Fibroblast of the aortic adventitia (primary cell): ENCODE data around the gene GNA15. TPM values are rescaled to one million over a fixed set of nuclear protein-coding genes. Genes with fewer than 3 reads are reported as not detected.
"Not testable (repeated sequence)": the region's sequence is repeated elsewhere in the genome, so short reads cannot be mapped to it uniquely, and the experiment has no call there.

ENCODE experiments used
- DNase-seq: peaks from one replicate; pipeline ENCODE4 v3.0.0-alpha.2; 2010; ENCODE audit warnings: low read depth
- H3K4me3 ChIP-seq: 2 replicates; pipeline ENCODE4 v1.5.1; 2011; ENCODE audit warnings: low read depth, mild to moderate bottlenecking, control low read depth, low read length, moderate library complexity
- total RNA-seq: library from RNA; depleted of rRNA; stranded (reverse); fragments of >200 nt; gene quantifications from 2 replicates; pipeline ENCODE4 v1.2.3, GENCODE V29; 2012; ENCODE audit warnings: low replicate concordance
- TF ChIP-seq, protein P1 (sequence below): IDR thresholded peaks from 2 replicates; pipeline ENCODE4 v1.5.1; 2011; ENCODE audit warnings: mild to moderate bottlenecking, low read length, control low read depth, inconsistent platforms; ENCODE audit not compliant: insufficient read depth

Gene GNA15
- total RNA-seq, 1 donor = not detected

DNA sequence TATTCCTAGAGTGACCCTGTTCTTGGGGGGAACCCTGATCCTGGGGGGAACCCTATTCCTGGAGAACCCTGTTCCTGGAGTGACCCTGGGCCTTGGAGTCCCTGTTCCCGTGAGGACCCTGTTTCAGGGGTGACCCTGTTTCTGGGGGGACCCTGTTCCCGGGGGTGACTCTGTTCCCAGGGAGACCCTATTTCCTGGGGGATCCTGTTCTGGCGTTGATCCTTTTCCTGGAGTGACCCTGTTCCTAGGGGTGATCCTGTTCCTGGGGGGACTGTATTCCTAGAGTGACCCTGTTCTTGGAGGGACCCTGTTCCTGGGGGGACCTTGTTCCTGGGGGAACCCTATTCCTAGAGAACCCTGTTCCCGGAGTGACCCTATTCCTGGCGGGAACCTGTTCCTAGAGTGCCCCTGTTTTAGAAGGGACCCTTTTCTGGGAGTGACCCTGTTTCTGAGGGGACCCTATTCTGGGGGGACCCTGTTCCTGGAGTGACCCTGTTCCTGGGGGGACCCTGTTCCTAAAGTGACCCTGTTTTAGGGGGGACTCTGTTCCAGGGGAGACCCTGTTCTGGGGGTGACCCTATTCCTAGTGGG, 15.0 kb downstream of the GNA15 start:
- H3K4me3 ChIP-seq = no peak overlapping the region
- no peak for DNase-seq

DNA sequence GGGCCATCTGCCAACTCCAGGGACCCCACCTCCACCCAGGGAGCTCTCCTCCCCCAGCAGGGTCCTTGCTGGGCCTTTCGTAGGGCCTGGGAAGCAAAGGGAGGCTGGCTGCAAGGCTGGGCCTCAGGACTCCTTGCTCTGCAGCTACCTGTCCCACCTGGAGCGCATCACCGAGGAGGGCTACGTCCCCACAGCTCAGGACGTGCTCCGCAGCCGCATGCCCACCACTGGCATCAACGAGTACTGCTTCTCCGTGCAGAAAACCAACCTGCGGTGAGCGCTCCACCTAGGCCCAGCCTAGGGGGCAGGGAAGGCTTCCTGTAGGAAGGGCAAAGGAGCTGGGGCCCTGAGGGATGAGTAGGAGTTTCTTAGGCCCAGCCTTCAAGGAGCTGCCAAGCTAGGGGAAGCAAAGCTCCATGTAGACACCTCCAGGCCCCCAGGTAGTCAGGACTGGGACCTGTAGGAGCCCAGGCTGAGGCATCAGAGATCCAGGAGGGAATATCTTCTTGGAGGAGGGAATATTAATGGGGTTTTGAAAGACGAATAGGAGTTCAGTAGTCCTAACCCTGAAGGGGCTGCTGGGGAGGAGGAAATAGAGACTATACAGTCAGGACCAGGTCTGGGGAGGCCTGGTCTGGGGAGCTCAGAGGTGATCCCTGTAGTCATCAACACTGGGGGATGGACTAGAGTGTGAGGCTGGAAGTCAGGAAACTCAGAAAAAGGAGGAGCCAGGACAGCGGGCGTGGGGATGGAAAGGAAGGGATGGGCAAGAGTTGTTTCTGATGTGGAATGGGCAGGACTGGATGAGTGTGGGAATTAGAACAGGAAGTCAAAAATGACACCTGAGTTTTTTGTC, 16.0 kb downstream of the GNA15 start:
- TF ChIP-seq, protein P1, sequence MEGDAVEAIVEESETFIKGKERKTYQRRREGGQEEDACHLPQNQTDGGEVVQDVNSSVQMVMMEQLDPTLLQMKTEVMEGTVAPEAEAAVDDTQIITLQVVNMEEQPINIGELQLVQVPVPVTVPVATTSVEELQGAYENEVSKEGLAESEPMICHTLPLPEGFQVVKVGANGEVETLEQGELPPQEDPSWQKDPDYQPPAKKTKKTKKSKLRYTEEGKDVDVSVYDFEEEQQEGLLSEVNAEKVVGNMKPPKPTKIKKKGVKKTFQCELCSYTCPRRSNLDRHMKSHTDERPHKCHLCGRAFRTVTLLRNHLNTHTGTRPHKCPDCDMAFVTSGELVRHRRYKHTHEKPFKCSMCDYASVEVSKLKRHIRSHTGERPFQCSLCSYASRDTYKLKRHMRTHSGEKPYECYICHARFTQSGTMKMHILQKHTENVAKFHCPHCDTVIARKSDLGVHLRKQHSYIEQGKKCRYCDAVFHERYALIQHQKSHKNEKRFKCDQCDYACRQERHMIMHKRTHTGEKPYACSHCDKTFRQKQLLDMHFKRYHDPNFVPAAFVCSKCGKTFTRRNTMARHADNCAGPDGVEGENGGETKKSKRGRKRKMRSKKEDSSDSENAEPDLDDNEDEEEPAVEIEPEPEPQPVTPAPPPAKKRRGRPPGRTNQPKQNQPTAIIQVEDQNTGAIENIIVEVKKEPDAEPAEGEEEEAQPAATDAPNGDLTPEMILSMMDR = no peak
- no peak for DNase-seq
- no peak overlapping the region for H3K4me3 ChIP-seq

More for the DNA sequence above, 15.0 kb downstream of the GNA15 start:
- TF ChIP-seq, protein P1 = no peak

DNA sequence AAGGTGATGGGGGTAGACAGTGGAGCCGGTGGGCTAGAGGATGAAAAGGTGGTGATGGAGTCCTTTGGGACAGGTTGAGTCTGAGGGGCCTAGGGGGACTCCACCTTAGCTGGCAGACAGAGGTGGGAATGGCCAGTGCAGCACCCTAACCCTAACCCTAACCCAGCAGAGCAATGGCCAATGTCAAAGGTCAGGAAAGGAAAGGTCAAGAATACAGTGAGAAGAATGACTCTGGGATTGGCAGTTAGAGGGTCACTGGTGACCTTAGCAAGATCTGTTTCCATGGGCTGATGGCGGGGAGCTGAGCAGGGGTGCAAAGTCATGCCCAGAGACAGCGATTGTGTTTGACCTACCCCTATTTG, 16.6 kb downstream of the GNA15 start:
- DNase-seq = no peak
- no peak overlapping the region for H3K4me3 ChIP-seq
- TF ChIP-seq, protein P1 = no peak

DNA sequence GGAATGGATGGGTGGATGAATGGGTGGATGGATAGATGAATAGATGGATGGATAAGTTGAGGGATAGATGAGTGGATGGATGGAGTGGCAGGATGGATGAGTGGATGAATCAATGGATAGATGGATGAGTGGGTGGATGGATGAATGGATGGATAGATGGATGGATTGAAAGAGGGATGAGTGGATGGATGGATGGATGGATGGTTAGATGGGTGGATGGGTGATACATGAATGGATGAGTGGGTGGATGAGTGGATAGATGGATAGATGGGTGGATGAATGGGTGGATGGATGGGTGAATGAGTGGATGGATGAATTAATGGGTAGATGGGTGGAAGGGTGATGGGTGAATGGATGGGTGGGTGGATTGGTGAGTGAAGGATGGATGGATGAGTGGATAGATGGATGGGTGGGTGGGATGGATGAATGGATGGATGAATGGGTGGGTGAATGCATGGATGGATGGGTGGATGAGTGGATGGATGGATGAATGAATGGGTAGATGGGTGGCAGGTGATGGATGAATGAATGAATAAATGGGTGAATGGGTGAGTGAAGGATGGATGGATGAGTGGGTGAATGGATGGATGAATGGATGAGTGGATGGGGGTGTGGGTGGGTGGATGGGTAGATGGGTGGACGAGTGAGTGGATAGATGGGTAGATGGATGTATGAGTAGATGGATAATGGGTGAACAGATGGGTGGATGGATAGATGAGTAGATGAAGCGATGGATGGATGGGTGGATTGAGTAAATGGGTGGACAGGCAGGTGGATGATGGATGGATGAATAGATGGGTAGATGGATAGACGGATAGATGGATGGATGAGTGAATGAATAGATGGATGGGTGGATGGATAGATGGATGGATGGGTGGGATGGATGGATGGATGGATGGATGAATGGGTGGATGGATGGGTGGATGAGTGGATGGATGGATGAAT, 17.7 kb downstream of the GNA15 start:
- TF ChIP-seq, protein P1 = no peak
- DNase-seq = no peak
- H3K4me3 ChIP-seq = no peak overlapping the region

DNA sequence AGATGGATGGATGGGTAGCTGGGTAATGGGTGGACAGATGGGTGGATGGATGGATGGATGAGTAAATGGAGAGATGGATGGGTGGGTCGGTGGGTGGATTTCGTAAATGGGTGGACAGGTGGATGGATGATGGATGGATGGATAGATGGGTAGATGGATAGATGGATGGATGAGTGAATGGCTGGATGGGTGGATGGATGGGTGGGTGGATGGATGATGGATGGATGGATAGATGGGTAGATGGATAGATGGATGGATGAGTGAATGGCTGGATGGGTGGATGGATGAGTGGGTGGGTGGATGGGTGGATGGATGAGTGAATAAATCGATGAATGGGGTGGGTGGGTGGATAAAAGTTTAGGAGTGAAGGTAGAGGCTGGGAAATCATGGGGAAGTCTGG, 18.6 kb downstream of the GNA15 start:
- DNase-seq, H3K4me3 ChIP-seq: not testable (repeated sequence)

DNA sequence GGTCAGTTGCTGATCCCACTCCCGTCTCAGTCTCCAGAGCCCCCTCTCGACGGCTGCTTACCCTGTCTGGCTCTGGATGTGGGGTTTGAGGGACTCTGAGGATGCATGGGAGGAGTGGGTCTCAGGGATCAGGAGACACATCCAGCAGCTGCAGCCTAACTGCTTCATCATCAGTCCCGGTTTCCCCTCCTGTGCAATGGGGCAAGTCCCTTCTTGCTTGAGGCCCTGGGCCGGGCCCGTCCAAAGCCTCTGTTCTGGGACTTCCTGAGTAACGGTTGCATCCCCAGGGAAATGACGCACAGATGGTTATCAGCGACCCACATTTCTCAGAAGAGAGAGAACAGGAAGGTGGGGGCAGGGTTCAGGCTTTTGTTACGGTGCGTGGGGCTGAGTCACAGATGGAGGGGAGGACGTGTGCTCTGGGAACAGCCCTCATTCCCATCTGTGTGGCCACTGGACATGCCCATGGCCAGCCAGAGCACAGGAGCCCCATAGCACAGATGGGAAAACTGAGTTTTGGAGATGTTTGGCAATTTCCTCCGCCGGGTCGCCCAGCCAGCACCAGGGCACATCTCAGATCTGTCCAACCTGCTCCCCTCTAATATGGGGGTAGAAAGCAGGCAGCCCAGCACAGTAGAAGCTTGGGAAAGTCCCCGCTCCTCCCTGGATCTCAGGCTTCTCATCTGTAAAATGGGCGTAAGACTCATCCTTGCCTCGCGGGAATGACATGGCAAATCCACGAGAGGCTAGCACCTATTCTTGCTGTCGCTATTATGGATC, 19.3 kb downstream of the GNA15 start:
- TF ChIP-seq, protein P1 = no peak
- no peak overlapping the region for H3K4me3 ChIP-seq
- DNase-seq = peak; percentile 100
